H9 (cell line): Measurements from ENCODE around the gene ZNG1F. TPM values are rescaled to one million over a fixed set of nuclear protein-coding genes. Genes with fewer than 3 reads are reported as not detected.
"Not testable (repeated sequence)": the region's sequence is repeated elsewhere in the genome, so short reads cannot be mapped to it uniquely, and the experiment has no call there.

Experiments used
- DNase-seq: peaks from one replicate; pipeline ENCODE4 v3.0.0-alpha.2; 2017
- H2AFZ ChIP-seq: one replicate; pipeline ENCODE4 v1.6.1; 2013; ENCODE audit warnings: mild to moderate bottlenecking, low read length, control low read depth, moderate library complexity
- H2AK5ac ChIP-seq: 2 replicates; pipeline ENCODE4 v1.6.1; 2013; ENCODE audit warnings: low read length, control low read depth, mixed read lengths; ENCODE audit not compliant: insufficient read length
- H2BK120ac ChIP-seq: one replicate; pipeline ENCODE4 v1.6.1; 2013; ENCODE audit warnings: low read depth, mild to moderate bottlenecking, low read length, control low read depth, inconsistent platforms; ENCODE audit not compliant: poor library complexity, severe bottlenecking
- H2BK12ac ChIP-seq: 2 replicates; pipeline ENCODE4 v1.6.1; 2013; ENCODE audit warnings: low read length, control low read depth, mixed read lengths, low read depth; ENCODE audit not compliant: insufficient read length
- H2BK15ac ChIP-seq: 2 replicates; pipeline ENCODE4 v1.6.1; 2013; ENCODE audit warnings: low read depth, low read length, control low read depth
- H2BK20ac ChIP-seq: one replicate; pipeline ENCODE4 v1.6.1; 2013; ENCODE audit warnings: low read depth, mild to moderate bottlenecking, low read length, control low read depth, inconsistent platforms; ENCODE audit not compliant: poor library complexity, severe bottlenecking
- H2BK5ac ChIP-seq: 2 replicates; pipeline ENCODE4 v1.6.1; 2013; ENCODE audit warnings: low read length, control low read depth, mixed read lengths; ENCODE audit not compliant: insufficient read length
- H3K14ac ChIP-seq: 2 replicates; pipeline ENCODE4 v1.6.1; 2013; ENCODE audit warnings: low read length, control low read depth; ENCODE audit not compliant: insufficient read depth
- H3K18ac ChIP-seq: 2 replicates; pipeline ENCODE4 v1.6.1; 2013; ENCODE audit warnings: low read depth, mild to moderate bottlenecking, mixed read lengths, low read length, control low read depth; ENCODE audit not compliant: insufficient read length
- H3K23ac ChIP-seq: 2 replicates; pipeline ENCODE4 v1.6.1; 2013; ENCODE audit warnings: low read length, control low read depth, mixed read lengths, low read depth; ENCODE audit not compliant: insufficient read length
- H3K23me2 ChIP-seq: 2 replicates; pipeline ENCODE4 v1.6.1; 2013; ENCODE audit warnings: low read depth, mild to moderate bottlenecking, mixed read lengths, low read length, control low read depth; ENCODE audit not compliant: insufficient read length, poor library complexity, severe bottlenecking
- H3K27ac ChIP-seq: 2 replicates; pipeline ENCODE4 v1.5.1; 2013; ENCODE audit warnings: low read length, control low read depth, mixed read lengths, low read depth; ENCODE audit not compliant: insufficient read length
- H3K27me3 ChIP-seq: 2 replicates; pipeline ENCODE4 v1.6.1; 2013; ENCODE audit warnings: low read length, control low read depth, inconsistent platforms; ENCODE audit not compliant: insufficient read depth
- H3K4ac ChIP-seq: 2 replicates; pipeline ENCODE4 v1.6.1; 2013; ENCODE audit warnings: low read depth, mild to moderate bottlenecking, control low read depth, inconsistent platforms, low read length, moderate library complexity
- H3K4me1 ChIP-seq: 2 replicates; pipeline ENCODE4 v1.6.1; 2013; ENCODE audit warnings: low read length, control low read depth, inconsistent platforms; ENCODE audit not compliant: insufficient read depth
- H3K4me2 ChIP-seq: 2 replicates; pipeline ENCODE4 v1.6.1; 2013; ENCODE audit warnings: low read length, control low read depth, mixed read lengths; ENCODE audit not compliant: insufficient read length, insufficient read depth
- H3K56ac ChIP-seq: 2 replicates; pipeline ENCODE4 v1.6.1; 2013; ENCODE audit warnings: low read depth, mild to moderate bottlenecking, mixed read lengths, low read length, control low read depth; ENCODE audit not compliant: insufficient read length
- H3K79me1 ChIP-seq: 2 replicates; pipeline ENCODE4 v1.6.1; 2013; ENCODE audit warnings: low read depth, mild to moderate bottlenecking, moderate library complexity, low read length, control low read depth, inconsistent platforms; ENCODE audit not compliant: insufficient read depth, poor library complexity, severe bottlenecking
- H3K79me2 ChIP-seq: 2 replicates; pipeline ENCODE4 v1.6.1; 2013; ENCODE audit warnings: low read length, control low read depth, inconsistent platforms; ENCODE audit not compliant: insufficient read depth
- H3K9ac ChIP-seq: 2 replicates; pipeline ENCODE4 v1.6.1; 2013; ENCODE audit warnings: low read length, control low read depth, mixed read lengths; ENCODE audit not compliant: insufficient read length; ENCODE audit errors: extremely low read depth
- H3K9me3 ChIP-seq: one replicate; pipeline ENCODE4 v1.6.1; 2013; ENCODE audit warnings: low read depth, low read length, inconsistent platforms; ENCODE audit not compliant: control insufficient read depth
- H3T11ph ChIP-seq: one replicate; pipeline ENCODE4 v1.6.1; 2013; ENCODE audit warnings: mild to moderate bottlenecking, low read length, control low read depth, inconsistent platforms
- H4K20me1 ChIP-seq: one replicate; pipeline ENCODE4 v1.6.1; 2013; ENCODE audit not compliant: control insufficient read depth, insufficient read length, insufficient read depth
- H4K5ac ChIP-seq: 2 replicates; pipeline ENCODE4 v1.6.1; 2013; ENCODE audit warnings: low read depth, mild to moderate bottlenecking, mixed read lengths, low read length, control low read depth; ENCODE audit not compliant: insufficient read length
- H4K8ac ChIP-seq: replicated peaks from 2 replicates; pipeline ENCODE4 v1.6.1; 2013; ENCODE audit warnings: low read length, control low read depth, mixed read lengths, low read depth; ENCODE audit not compliant: insufficient read length
- H4K91ac ChIP-seq: 2 replicates; pipeline ENCODE4 v1.6.1; 2013; ENCODE audit warnings: low read depth, mild to moderate bottlenecking, moderate library complexity, mixed read lengths, low read length, control low read depth; ENCODE audit not compliant: insufficient read length
- H3K27ac Mint-ChIP-seq, 3 experiments: 2 replicates in 2 of 3; 3 replicates in 1 of 3; pipeline ENCODE4 v1.8.0; 2020 to 2021; ENCODE audit warnings: mixed read lengths in 3 of 3, mild to moderate bottlenecking in 1 of 3, moderate library complexity in 1 of 3
- H3K27me3 Mint-ChIP-seq: 2 replicates; pipeline ENCODE4 v1.8.0; 2021; ENCODE audit warnings: low read depth, mild to moderate bottlenecking, moderate library complexity, mixed read lengths
- H3K36me3 Mint-ChIP-seq, 3 experiments: 2 replicates in 2 of 3; 3 replicates in 1 of 3; pipeline ENCODE4 v1.8.0; 2020 to 2021; ENCODE audit warnings: low read depth in 3 of 3, mixed read lengths in 3 of 3; ENCODE audit not compliant: insufficient read depth in 1 of 3
- H3K4me1 Mint-ChIP-seq, 2 experiments: 2 replicates each; pipeline ENCODE4 v1.8.0; 2020; ENCODE audit warnings: mixed read lengths in 2 of 2
- H3K4me3 Mint-ChIP-seq, 2 experiments: 2 replicates in 1 of 2; 3 replicates in 1 of 2; pipeline ENCODE4 v1.8.0; 2020 to 2021; ENCODE audit warnings: mild to moderate bottlenecking in 2 of 2, mixed read lengths in 2 of 2, moderate library complexity in 1 of 2
- H3K9me3 Mint-ChIP-seq, 2 experiments: 2 replicates in 1 of 2; 3 replicates in 1 of 2; pipeline ENCODE4 v1.8.0; 2020; ENCODE audit warnings: mild to moderate bottlenecking in 2 of 2, mixed read lengths in 2 of 2, moderate library complexity in 1 of 2
- WGBS: extraction: QIAGEN DNeasy Blood & Tissue Kit; methylation state at CpG from one replicate; pipeline ENCODE4 v1.1.7; 2013; ENCODE audit warnings: missing lambda C conversion rate, low lambda C conversion rate, mixed read lengths; ENCODE audit not compliant: insufficient read length; ENCODE audit errors: extremely low coverage; 5-methylcytosine and 5-hydroxymethylcytosine counted together
- total RNA-seq: library from RNA; stranded (reverse); gene quantifications from 2 replicates; pipeline ENCODE4 v1.2.1, GENCODE V29; 2021

ZNG1F gene
- total RNA-seq, 1 experiment from 2014 or later: 13.4 TPM

DNA sequence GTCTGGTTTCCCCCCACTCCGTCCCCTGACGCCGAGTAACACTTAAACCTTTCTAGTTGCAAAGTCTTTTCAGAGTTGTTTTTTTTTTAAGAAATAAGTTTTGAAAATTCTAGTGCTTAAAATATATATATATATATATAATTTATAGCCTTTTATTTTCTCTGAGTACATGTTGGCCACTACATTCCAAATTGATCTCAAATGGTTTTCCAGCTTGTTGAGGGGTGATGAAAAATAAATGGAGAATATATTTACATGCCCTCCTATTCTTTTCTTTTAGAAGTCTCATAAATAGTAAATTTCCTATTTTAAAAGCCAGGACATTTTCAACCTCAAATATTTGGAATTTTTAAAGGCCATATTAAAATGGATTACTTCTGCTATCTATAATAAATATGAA lies 63.2 kb downstream of the ZNG1F start:
- H2BK120ac ChIP-seq, H4K5ac ChIP-seq, H2BK5ac ChIP-seq, H3K4me1 Mint-ChIP-seq, H3K4me2 ChIP-seq, H4K20me1 ChIP-seq, H2BK12ac ChIP-seq, H3K27ac Mint-ChIP-seq, H2AK5ac ChIP-seq, H3K23ac ChIP-seq, H2BK15ac ChIP-seq, H3K18ac ChIP-seq, H3K4me1 ChIP-seq, H3K79me2 ChIP-seq, DNase-seq, H4K8ac ChIP-seq, H3K9me3 ChIP-seq, H3K4ac ChIP-seq, H3K36me3 Mint-ChIP-seq, H3K56ac ChIP-seq, H2BK20ac ChIP-seq, H3K9me3 Mint-ChIP-seq, H3K4me3 Mint-ChIP-seq, H3K9ac ChIP-seq, H3K79me1 ChIP-seq, H3K27me3 ChIP-seq, H3K27ac ChIP-seq, H3T11ph ChIP-seq, H2AFZ ChIP-seq, H3K14ac ChIP-seq, H3K23me2 ChIP-seq, H4K91ac ChIP-seq: not testable (repeated sequence)
- WGBS: no CpG with 5 or more reads among the region's 3 CpGs
- H3K27me3 Mint-ChIP-seq: peaks cover 15% of the 10 kb centered on the region

DNA sequence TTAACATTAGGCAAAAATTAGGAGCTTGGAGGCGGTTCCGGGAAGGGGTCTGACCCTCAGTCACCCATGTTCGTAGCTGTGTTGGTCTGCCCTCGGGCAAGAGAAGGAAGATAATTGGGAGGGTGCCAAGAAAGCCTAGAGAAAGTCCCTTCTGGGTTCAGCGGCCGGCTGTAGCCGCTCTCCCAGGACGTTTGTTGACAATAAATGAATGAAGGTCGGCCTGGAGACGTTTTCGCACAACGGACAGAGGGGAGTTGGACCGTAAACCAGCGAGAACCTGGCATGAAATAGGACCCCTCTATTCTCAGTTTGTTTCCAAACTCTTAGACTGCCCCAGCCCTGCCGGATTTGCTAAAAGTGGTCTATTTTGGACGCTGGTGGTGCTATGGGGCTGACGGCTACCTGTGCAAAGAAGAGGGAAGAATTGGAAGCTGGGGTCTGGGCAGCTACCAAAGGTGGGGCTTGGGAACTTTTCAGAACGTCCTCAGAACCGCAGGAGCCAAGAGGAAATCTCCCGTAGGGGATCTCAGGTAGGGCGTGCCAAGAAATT lies 63.9 kb downstream of the ZNG1F start:
- H2AK5ac ChIP-seq, H3K56ac ChIP-seq, H4K91ac ChIP-seq, H3K9me3 Mint-ChIP-seq, H4K5ac ChIP-seq, H2BK120ac ChIP-seq, H3K4me2 ChIP-seq, H3K79me2 ChIP-seq, H3K79me1 ChIP-seq, H3K23me2 ChIP-seq, H3K27ac ChIP-seq, H2BK5ac ChIP-seq, H2AFZ ChIP-seq, H3K4me1 ChIP-seq, H3K23ac ChIP-seq, H3K4me3 Mint-ChIP-seq, H2BK12ac ChIP-seq, H3T11ph ChIP-seq, H3K14ac ChIP-seq, H3K9me3 ChIP-seq, H4K8ac ChIP-seq, H4K20me1 ChIP-seq, H3K18ac ChIP-seq, H3K9ac ChIP-seq, H3K4ac ChIP-seq, H3K27me3 ChIP-seq, H3K4me1 Mint-ChIP-seq, H3K27ac Mint-ChIP-seq, H3K36me3 Mint-ChIP-seq, H2BK20ac ChIP-seq, DNase-seq, H2BK15ac ChIP-seq: not testable (repeated sequence)
- no CpG with 5 or more reads among the region's 21 CpGs for WGBS
- H3K27me3 Mint-ChIP-seq: peaks cover 15% of the 10 kb centered on the region
